Spleen (tissue), 7 donors: ENCODE measurements around the gene IFI16.

Source experiments
- POLR2A ChIP-seq, 3 donors: fragments of 450-650 bp; IDR thresholded peaks; one replicate each; pipeline ENCODE4 v1.5.1; 2017; ENCODE audit warnings: antibody characterized with exemption in 3 of 3, mild to moderate bottlenecking in 1 of 3
- POLR2AphosphoS5 ChIP-seq, 3 donors: sonication (generic); formaldehyde crosslinking; IDR thresholded peaks; one replicate each; pipeline ENCODE4 v1.5.1; 2017; ENCODE audit warnings: antibody characterized with exemption in 3 of 3
- TF ChIP-seq, protein P1 (sequence below), 11 experiments: fragments of 200-600 bp in 7 of 11; fragments of 450-650 bp in 4 of 11; sonication (generic) in 4 of 11; IDR thresholded peaks in 8 of 11; conservative IDR thresholded peaks in 3 of 11; 1 replicate in 7 of 11; 2 replicates in 4 of 11; pipeline versions ENCODE4 v1.4.0 to v1.8.0; 2016 to 2021; ENCODE audit warnings: antibody characterized with exemption in 11 of 11, inconsistent platforms in 4 of 11, mild to moderate bottlenecking in 1 of 11
- donor health status: DM: no; HTN: no; CAD: no; lungs with moderate emphysema.
- donor health status: DM: no; HTN: no; CAD: no.
- donor health status: DM: no; HTN: no; CAD: no.

GRCh38 chr1:159068886-159069285 is 59.2 kb downstream of the IFI16 start:
- TF ChIP-seq POLR2AphosphoS5 (IDR thresholded peaks at IDR 0.05), result no peak
- TF ChIP-seq POLR2A (IDR thresholded peaks at IDR 0.05), result no peak
- TF ChIP-seq, protein P1, sequence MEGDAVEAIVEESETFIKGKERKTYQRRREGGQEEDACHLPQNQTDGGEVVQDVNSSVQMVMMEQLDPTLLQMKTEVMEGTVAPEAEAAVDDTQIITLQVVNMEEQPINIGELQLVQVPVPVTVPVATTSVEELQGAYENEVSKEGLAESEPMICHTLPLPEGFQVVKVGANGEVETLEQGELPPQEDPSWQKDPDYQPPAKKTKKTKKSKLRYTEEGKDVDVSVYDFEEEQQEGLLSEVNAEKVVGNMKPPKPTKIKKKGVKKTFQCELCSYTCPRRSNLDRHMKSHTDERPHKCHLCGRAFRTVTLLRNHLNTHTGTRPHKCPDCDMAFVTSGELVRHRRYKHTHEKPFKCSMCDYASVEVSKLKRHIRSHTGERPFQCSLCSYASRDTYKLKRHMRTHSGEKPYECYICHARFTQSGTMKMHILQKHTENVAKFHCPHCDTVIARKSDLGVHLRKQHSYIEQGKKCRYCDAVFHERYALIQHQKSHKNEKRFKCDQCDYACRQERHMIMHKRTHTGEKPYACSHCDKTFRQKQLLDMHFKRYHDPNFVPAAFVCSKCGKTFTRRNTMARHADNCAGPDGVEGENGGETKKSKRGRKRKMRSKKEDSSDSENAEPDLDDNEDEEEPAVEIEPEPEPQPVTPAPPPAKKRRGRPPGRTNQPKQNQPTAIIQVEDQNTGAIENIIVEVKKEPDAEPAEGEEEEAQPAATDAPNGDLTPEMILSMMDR (IDR thresholded peaks at IDR 0.05 in 8 of 11, conservative IDR thresholded peaks at IDR 0.05 in 3 of 11), result no peak
